Globus pallidus (tissue), 1 donor: ENCODE measurements around the gene ERICH6.

Source experiments
- DNase-seq: peaks from one replicate; pipeline ENCODE4 v3.0.0-alpha.2; 2015; ENCODE audit warnings: low spot score

Gene ERICH6

DNA sequence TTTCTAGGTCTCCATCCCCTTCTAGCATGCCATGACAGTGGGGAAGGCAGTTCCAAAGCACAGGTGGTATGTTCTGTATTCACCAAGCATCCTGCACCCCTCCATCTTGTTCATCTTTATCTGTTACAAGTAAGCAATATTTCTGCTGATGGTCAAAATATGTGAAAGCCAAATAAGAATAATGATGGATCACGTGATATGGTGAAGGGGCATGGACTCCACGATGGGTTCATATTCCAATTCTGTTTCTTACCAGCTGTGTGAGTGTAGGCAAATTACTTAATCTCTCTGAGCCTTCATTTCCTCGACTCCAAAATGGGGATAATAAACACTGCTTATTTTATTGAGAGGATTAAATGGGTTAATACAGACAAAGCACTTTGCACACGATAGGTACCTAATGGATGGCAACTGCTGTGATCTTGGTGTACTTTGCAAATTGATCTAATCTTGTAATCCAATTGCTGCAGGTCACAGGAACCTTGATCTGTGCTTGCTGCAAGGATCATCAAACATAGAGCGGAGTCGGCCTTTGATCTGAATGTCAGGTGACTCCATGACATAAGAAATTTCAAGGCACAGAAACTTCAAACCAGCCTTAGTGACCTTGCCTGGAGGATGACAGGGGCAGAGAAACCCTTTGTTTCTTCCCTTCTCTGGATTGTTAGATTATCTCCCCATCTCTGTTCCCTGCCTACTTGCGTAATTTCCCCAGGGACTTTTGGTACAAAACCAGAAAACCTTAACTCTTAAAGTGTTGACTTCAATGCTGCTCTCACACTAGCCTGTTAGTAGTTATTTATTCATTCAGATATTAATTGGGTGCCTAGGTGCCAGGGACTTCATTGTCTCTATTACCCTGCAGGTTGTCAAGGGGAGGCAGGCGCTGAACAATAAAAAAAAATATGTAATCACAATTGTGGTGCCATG, 33.4 kb upstream of the ERICH6 start:
- no peak for DNase-seq

- DNase-seq: no peak
Measured at GRCh38 chr3:150736316-150736719, 32.6 kb upstream of the ERICH6 start.

DNA sequence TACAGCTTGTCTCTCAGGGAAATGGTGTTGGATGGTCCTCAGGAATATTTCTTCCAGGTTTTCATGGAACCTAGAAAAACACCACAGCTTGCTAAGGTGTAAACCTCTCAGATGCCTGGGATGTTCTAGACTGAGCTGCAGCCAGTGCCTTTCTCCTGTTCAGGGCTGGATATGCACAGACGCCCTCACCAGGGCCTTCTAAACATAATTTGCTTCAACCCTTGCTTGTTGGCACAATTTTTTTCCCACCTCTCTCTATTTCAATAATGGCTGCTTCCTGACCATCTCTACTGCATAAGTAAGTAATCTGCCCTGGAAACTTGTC, 31.0 kb upstream of the ERICH6 start:
- DNase-seq: no peak

GRCh38 chr3:150733936-150734794, 30.4 kb upstream of the ERICH6 start:
- no peak for DNase-seq

DNA sequence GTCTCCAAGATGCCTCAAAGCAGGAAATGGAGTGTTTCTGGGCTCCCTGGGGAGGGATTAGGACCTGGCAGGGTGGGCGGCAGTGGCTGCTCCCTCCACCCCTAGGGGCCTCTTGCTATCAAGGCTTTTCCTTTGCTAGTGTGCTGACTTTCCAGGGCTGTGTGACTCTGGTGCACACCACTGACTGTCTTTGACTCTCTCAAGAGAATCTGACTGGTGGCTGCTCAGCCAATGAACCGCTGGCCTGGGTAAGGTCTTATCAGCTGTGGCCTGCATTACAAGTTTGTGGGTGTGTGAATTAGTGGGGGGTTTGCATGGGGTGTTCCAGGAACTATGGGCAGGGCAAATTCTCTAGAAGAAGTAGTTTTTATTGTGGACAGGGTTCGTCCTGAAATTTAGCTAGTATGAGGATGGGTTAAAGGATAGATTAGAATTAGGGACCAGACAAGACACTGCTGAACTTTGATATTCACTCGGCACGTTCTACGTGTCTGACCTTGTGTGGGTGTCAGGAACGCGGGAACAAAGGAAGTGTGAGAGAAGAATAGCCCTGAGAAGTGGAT, 29.7 kb upstream of the ERICH6 start:
- DNase-seq: no peak

DNA sequence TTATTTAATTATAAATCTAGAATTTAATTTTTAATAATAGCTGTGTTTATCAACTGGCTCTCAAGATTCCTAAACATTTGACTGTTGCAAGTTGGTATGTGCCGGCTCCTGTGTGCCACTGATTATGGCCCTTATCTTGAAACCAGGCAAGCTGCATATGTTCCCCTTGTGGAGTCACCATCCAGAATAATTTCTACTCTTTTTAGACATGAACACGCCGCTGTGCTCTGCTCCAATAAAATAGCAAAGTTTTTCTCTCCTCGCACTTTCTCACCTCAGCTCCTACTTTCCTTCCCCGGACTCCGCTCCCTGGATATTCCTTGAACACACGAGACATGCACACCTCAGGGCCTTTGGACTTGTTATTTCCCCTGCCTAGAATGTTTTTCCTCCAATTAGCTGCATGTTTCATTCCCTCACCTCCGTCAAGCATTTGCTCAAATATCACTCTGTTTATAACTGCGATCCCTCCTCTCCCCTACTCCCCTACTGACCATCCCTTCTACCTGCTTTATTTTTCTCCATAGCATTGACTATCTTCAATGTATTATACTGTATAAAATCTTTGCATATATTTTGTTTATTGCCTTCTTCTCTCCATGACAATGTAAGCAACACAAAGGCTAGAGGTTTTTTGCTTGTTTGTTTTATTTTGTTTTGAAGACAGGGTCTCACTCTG, 26.1 kb upstream of the ERICH6 start:
- no peak for DNase-seq

DNA sequence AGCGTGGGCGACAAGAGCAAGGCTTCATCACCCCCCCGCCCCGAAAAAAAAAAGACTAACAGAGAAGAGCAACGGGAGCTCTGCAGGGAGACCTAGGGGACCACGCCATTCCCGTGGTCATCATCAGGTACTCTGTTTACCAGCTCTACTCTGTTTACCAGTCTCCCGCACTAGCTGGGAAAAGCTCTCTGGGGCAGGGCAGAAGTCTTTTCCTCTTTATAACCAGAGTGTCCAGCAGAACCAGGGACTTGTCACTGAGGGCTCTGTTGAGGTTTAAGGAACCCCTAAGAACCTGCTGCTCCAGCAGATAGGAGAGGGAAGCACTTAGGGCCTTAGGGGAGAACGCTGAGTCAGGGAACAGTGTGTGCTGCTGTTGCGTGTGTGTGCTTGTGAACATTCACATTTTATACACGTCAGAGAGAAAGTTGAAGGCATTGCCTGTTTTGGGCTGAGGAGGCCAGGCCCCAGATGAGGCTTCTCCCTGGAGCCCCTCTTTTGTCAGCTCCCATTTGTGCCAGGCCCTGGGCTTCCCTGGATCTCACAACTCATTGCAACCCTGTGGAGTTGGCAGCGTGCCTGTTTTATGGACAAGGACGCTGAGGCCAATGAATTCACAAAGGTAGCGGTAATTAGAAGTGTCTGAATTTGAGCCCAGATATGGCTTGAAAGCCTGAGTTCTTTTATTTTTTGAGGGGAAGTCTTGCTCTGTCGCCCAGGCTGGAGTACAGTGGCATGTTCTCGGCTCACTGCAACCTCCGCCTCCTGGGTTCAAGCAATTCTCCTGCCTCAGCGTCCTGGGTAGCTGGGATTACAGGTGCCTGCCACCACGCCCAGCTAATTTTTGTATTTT, 24.2 kb upstream of the ERICH6 start:
- DNase-seq: no peak

GRCh38 chr3:150725548-150725947, 21.8 kb upstream of the ERICH6 start:
- DNase-seq: no peak

GRCh38 chr3:150723946-150724345, 20.2 kb upstream of the ERICH6 start:
- DNase-seq: no peak

- DNase-seq: no peak
Measured at GRCh38 chr3:150722267-150722666, 18.5 kb upstream of the ERICH6 start.

GRCh38 chr3:150721285-150722130, 17.8 kb upstream of the ERICH6 start:
- DNase-seq: peak; percentile 68

GRCh38 chr3:150720444-150720843, 16.7 kb upstream of the ERICH6 start:
- DNase-seq: no peak

GRCh38 chr3:150710097-150710496, 6.4 kb upstream of the ERICH6 start:
- no peak for DNase-seq

DNA sequence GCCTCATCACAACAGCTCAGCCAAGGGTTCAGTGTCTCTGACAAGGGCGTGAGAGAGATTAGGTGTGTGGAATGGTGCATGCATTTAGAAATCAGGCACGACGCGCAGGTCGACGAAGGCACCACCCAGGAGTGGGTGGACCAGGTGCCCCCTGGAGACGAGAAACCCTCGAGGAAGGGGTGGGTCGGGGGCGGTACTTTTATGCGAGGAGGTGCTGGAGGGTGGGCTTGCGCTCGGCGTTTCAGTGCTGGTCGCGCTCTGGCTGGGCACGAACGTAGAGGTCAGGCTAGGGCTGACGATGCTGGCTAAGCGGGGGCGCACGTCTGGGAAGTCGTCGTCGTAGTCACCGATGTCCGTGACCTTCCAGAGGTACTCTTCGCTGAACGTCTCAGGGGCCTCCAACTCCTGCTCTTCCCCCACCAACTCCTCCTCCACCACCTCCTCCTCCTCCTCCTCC, 393 bp downstream of the ERICH6 start:
- DNase-seq: no peak

DNA sequence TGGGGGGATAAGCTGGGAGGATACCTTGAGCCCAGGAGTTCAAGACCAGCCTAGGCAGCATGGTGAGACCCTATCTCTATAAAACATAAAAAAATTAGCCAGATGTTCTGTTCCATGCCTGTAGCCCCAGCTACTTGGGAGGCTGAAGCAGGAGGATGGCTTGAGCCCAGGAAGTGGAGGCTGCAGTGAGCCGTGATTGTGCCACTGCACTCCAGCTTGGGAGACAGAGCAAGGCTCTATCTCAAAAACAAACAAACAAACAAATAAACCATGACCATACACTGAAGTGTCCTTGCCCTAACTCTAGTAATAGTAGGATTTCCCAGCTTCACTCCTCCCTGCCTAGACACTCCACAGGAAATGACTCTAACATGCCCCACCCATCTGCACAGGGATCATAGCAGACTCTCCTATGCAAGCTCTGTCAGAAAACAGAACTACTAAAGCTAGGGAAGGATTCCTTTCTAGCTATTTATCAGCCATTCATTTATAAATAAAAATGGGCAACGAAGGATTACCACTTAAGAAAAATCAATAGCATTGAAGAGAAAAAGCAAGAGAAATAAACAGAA, 4.6 kb downstream of the ERICH6 start:
- no peak for DNase-seq

GRCh38 chr3:150697646-150698045, 6.1 kb downstream of the ERICH6 start:
- no peak for DNase-seq

- no peak for DNase-seq
Measured at GRCh38 chr3:150691414-150692040, 12.2 kb downstream of the ERICH6 start.

DNA sequence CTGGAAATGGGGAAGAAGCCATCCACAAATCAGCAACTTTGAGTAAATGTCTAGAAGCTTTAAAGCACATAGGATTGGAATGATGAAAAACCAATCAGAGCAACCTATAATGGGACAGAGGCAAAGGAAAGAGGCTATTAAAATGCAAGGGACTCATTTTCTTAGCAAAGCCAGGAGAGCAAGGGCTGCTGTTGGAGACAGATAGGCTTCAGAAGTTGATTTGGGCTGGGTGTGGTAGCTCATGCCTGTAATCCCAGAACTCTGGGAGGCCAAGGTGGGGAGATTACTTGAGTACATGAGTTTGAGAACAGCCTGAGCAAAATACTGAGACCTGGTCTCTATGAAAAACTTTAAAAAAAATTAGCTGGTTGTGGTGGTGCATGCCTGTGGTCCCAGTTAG, 16.1 kb downstream of the ERICH6 start:
- DNase-seq: no peak

GRCh38 chr3:150682824-150683223, 20.9 kb downstream of the ERICH6 start:
- DNase-seq: no peak
